ENCODE measurements around the gene AP2A2.

GRCh38 chr11:911031-911889 lies 14.4 kb upstream of the AP2A2 start:
- peak in 2 of 3 donors; percentile 61 to 67 for TF ChIP-seq POLR2AphosphoS5 (IDR thresholded peaks at IDR 0.05)
- TF ChIP-seq, protein P1, sequence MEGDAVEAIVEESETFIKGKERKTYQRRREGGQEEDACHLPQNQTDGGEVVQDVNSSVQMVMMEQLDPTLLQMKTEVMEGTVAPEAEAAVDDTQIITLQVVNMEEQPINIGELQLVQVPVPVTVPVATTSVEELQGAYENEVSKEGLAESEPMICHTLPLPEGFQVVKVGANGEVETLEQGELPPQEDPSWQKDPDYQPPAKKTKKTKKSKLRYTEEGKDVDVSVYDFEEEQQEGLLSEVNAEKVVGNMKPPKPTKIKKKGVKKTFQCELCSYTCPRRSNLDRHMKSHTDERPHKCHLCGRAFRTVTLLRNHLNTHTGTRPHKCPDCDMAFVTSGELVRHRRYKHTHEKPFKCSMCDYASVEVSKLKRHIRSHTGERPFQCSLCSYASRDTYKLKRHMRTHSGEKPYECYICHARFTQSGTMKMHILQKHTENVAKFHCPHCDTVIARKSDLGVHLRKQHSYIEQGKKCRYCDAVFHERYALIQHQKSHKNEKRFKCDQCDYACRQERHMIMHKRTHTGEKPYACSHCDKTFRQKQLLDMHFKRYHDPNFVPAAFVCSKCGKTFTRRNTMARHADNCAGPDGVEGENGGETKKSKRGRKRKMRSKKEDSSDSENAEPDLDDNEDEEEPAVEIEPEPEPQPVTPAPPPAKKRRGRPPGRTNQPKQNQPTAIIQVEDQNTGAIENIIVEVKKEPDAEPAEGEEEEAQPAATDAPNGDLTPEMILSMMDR (IDR thresholded peaks at IDR 0.05 in 8 of 11, conservative IDR thresholded peaks at IDR 0.05 in 3 of 11), result peak in 2 of 11 experiments; percentile 0 to 11
- peak in 1 of 3 donors; percentile 12 for TF ChIP-seq POLR2A (IDR thresholded peaks at IDR 0.05)
